Stimulated activated CD4-positive, alpha-beta T cell treated with anti-CD3 and anti-CD28 coated beads, TNF-alpha, amount 100 ng/mL, for 24 hours (primary cell): Measurements from ENCODE around the gene THSD4.
"Not testable (repeated sequence)": the region's sequence is repeated elsewhere in the genome, so short reads cannot be mapped to it uniquely, and the experiment has no call there.

ENCODE experiments used
- DNase-seq, 3 experiments: peaks; one replicate each; pipeline ENCODE4 v3.0.0-alpha.2; 2020; ENCODE audit warnings: low read depth in 3 of 3

Gene THSD4

DNA sequence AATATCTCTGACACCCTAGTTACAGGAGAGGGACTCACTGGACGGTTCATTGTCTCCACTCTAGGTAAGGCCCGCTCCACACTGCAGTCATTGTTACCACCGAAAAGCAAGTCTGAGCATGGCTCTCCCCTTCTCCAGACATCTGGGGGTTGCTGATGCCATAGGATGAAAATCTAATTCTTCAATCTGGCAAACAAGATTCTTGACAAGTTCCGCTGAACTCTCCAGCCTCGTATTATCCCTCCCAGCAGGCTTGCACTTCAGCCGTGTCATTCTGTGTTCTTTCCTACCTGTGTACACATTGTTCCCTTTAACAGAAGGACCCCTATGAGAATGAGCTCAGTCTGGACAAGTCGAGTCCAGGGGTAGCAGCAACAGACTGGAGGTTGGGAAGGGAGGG, 542.8 kb downstream of the THSD4 start:
- no peak for DNase-seq

DNA sequence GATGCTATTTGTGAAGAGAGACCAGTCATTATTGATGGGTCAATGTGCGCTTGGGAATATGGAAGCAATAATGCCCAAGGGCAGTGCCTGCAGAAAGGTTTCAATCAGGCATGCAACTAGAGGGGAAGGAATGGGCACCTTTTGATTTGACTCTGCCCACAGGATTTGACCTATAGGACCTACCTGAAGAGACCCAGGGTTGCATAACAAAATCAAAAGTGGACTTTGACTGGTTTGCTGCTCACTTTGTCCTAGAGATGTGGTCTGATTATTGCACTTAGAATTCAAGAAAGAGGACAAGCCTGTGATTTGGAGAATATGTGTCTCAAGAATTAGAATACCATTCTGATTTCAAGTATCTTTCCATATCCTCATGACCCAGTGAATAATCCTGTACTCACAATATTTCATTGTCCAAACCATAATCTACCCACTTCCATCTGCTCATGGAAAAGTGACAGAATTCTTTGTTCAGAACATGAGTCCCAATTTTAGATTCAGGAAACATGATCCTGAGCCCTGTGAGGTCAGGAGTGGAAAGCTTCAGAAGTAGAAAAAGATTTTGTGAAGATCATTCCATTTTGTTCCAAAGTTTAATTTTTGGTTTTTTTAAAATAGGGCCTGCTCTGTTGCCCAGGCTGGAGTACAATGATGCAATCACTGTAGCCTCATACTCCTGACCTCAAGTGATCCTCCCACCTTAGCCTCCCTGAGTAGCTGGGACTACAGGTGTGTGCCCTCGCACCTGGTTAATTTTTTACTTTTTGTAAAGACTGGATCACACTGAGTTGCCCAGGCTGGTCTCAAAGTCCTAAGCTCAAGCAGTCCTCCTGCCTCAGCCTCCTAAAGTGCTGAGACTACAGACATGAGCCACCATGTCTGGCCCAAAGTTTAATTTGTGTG, 543.8 kb downstream of the THSD4 start:
- DNase-seq, result no peak

DNA sequence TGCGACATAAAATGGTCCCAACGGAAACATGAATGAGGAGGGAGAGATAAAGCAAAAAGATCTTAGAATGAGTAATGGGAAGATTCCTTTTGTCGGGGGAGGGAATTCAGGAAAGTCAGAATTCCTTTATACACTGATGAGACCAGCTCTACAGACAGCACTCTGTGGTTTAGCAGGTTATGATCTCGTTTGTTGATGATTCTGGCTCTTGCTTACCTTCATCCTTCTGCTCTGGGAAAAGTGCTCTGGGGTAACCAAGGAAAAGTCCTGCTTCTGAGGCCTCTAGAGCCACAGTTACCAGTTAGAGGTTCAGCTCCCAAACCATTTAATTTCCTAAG, 544.4 kb downstream of the THSD4 start:
- no peak for DNase-seq

DNA sequence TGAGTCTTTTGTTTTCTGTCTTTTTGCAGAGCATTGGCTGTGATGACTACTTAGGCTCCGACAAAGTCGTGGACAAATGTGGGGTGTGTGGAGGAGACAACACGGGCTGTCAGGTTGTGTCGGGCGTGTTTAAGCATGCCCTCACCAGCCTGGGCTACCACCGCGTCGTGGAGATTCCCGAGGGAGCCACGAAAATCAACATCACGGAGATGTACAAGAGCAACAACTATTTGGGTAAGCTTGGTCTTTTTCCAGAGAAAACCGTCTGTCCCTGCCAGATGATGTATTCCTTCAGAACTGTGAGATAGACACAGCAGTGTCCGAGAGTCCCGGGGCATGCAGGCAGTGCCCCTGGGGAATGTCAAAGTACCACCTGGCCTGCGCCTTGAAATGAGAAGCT, 545.2 kb downstream of the THSD4 start:
- DNase-seq, result no peak

DNA sequence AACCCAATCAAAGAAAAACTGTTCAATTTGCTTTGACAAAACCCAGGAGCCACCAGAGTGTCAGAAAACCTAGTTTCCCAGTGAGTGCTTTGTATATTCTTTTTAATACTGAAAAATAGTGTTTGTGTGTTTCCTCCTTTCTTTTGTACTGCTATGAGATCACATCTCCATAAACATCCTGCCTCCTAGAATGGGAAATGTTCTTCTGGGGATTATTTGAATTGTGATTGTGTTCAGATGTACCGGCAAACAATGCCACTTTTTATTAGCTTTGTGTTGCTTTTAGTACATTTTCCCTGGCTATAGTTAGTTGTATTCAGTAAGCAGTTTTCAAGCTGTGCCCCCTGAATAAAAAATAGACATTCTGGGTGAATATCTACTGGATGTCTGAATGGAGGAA, 547.0 kb downstream of the THSD4 start:
- DNase-seq, result no peak

DNA sequence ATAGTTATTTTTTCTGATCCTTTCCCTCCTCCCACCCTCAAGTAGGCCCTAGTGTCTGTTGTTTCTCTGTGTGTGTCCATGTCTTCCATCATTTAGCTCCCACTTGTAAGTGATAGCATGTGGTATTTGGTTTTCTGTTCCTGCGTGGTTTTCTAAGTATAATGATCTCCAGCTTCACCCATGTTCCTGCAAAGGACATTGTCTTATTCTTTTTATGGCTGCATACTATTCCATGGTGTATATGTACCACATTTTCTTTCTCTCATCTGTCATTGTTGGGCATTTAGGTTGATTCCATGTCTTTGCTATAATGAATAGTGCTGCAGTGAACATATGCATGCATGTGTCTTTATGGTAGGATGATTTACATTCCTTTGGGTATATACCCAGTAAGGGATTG, 549.4 kb downstream of the THSD4 start:
- DNase-seq, result no peak

DNA sequence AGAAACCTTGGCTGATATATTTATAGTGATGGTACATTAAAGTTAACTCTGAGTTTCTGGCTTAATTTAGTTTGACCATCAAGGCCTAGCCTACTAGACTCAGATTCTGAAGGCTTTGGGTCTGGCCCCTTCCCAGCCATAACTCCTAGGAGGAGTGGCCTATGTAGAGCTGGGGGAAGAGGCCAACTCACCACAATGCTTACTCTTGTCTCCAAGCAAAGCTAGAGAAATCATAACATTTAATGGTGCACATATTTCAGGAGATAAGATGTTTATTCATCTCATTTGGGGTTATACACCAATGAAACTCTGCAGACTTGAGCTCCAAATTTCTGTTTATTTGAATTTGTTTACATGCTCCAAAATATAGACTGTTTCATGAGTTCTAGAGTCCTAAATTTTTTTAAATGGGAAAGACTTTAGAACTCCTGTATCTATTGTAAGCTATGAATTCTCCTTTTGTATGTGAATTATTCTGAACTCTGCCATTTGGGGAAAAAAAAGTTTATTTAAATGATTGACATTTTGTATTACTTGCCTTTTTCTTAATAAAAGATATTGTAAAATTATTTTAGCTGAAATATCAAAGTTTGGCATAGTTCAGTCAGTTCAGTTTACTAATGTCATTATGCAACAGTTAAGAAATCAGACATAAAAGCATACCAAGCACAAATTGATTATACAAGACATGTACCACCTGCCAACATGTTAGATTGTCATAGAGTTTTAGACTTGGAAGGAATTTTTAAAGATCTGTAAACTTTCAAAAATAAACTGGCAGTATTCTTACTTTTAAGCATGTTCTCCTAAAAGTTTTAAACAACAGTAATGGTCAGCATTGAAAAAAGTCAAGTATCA, 551.7 kb downstream of the THSD4 start:
- DNase-seq, result no peak

DNA sequence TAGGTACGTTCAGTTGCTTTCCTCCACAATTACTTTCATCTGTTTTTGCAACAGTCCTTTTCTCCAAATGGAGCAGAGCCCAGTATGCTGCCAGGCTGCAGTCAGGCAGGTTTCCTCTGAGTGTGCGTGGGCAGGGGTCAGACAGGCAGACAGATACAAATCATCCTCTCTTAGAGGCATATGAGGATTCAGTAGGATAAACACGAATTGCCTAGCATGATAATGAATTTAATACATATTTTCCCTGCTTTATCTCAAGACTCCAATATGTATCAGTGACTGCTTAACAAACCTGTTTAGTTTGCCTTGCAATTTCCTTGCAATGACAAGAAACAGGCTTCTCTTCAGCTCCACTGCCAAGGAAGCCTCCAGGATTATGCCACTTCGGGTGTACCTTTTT, 554.4 kb downstream of the THSD4 start:
- no peak for DNase-seq

DNA sequence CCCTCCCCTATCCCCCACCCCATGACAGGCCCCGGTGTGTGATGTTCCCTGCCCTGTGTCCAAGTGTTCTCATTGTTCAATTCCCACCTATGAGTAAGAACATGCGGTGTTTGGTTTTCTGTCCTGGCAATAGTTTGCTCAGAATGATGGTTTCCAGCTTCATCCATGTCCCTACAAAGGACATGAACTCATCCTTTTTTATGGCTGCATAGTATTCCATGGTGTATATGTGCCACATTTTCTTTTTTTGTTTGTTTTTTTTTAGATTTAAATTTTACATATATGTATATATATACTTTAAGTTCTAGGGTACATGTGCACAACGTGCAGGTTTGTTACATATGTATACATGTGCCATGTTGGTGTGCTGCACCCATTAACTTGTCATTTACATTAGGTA, 555.0 kb downstream of the THSD4 start:
- DNase-seq, result not testable (repeated sequence)

DNA sequence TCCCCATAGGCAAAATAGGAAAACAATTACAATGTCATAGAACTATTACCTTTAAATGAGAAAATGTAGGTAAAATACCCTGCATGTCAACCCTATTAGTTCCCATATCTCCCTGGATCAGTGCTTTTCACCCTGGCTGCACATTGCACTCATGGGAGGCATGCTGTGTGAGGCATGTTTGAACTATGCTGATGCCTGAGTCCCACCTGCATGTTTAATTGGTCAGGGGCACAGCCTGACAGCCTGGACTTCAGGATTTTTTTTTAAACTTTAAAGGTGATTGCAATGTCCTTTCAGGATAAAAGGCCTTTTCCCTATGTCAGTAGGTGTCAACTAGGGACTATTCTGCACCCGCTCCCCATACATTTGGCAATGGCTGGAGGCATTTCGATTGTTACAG, 559.1 kb downstream of the THSD4 start:
- DNase-seq, result no peak

DNA sequence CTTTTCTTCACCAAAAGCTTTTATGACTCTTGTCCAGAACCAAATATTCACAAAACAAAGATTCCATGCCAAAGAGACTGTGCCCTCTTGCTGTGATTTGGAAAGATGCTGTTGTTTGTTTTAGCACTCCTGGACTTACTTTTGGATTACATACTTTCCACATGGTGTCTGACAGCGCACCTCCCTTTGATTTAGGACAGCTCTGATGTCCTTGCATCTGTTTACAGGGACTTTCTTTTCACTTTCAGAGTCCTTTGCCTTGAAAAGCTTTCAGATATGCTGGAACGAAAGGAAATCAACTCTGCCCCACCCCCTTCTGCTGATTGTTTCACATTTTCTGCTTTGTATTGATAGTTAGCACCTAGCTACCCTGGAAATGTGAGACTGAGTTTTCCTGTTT, 562.1 kb downstream of the THSD4 start:
- DNase-seq, result no peak

DNA sequence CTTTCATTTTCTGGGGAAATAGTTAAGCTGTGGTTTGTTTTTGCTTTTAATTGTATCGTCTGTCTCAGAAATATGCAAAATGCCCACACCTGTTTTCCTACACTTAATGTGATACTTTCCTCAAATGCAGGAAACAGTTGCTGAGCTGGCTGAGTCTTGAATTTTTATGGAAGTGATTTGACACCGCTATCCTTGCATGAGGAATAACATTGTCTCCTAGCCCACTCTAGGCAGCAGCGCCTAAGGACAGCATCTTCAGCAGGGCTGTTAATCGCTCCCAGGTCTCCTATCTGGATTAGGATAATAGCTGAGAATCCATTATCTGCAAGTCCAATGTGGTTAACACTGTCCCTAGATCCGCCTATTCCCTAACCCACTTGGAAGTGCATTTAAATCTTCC, 562.5 kb downstream of the THSD4 start:
- no peak for DNase-seq

DNA sequence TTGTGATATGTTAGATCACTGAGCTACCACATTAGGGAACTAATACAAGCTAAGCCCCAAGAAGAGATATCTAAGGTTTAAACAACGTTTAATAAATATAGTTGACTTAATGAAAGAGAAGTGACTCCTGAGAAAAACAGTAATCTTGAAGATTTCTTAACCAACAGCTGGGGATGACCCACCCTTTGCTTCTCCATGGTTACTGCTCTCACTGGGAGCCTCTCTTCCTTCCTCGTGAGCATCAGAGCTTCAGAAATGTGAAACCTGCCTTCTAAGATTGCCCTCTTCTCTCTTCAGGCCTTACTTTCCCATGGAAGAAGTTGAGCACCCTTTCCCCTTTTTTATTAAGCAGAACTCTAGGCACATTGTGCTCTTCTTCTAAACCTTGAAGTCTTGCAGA, 562.9 kb downstream of the THSD4 start:
- DNase-seq, result no peak

DNA sequence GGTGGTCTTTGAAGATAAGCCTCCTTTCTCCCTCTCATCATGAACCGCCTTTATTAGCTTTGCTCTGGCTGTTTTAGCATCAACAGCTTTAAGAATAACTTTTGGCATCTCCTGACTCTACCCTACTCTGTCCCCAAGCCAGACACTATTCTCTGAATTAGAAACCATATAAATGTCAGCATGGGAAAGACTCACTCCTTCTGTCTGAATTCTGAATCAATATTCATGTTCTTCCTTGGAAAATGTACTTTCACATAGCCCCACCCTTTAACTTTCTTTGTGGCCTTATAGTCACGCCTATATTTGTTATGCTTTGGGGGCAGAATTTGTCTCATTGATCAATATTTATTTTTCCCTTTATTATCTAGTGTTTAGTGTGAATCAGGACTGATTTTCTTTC, 563.3 kb downstream of the THSD4 start:
- no peak for DNase-seq

DNA sequence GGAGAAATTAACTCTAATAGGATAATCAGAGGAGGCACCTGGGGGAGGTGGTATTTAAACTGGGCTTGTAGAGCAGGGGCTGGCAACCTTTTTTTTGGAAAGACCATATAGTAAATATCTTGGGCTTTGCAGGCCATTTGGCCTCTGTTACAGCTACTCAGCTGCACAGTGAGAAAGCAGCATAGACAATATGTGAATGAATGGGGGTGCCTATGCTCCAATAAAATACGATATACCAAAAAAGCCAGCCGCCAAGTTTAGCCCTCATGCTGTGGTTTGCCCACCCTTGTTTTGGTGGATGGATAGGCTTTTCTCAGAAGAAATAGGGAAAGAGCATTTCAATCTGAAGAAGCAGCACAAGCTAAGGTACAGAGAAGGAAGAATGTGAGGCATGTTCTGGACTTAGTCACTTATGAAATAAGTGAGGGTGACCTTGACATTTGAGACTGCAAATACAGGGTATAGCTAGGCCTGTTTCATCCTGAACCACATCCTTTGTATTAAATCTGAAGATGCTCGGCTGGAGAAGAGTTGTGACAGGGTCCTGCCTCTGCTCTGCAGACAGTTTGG, 564.0 kb downstream of the THSD4 start:
- no peak for DNase-seq

DNA sequence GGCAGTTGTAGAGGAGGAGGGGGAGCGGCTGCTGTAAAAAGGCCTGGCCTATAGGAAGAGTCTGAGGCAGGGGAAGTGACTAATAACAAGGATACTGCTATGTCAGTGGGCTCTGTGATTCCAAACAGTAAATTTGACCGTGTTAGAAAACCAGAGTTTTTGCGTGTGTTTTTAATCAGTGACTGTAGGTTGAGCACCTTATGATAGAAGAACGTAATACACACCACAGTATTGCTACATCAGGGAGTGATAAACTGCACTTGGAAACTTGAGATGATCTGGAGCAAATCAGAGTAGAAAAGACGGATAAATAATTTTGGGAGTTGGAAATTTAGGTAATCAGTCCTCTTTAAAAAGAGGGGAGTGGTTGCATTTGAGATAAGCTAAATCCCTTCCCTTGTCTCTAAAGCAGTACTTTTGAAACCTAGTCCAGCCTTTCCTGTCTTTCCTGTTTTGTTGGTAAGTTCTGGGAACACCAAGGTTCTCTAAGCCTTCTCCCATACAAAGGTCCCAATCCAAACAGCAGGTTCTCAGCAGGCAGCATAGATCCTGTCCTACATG, 564.6 kb downstream of the THSD4 start:
- no peak for DNase-seq

DNA sequence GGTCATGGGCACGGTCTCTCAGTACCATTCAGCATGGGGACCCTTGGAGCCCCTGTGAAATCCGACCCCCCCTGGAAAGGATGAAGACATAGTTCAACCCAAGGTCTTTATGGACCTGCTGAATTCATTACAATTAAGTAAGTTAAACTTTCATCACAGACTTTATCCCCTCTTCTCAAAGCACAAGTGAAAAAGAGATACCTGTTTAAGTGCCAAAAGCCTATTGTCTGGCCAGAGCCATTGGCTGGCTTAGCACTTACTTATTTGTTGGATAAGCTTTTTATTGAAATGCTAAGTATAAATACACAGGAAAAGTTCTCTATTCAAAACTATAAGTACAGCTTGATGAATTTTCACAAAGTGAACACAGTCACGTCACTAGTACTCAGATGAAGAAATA, 566.7 kb downstream of the THSD4 start:
- no peak for DNase-seq

DNA sequence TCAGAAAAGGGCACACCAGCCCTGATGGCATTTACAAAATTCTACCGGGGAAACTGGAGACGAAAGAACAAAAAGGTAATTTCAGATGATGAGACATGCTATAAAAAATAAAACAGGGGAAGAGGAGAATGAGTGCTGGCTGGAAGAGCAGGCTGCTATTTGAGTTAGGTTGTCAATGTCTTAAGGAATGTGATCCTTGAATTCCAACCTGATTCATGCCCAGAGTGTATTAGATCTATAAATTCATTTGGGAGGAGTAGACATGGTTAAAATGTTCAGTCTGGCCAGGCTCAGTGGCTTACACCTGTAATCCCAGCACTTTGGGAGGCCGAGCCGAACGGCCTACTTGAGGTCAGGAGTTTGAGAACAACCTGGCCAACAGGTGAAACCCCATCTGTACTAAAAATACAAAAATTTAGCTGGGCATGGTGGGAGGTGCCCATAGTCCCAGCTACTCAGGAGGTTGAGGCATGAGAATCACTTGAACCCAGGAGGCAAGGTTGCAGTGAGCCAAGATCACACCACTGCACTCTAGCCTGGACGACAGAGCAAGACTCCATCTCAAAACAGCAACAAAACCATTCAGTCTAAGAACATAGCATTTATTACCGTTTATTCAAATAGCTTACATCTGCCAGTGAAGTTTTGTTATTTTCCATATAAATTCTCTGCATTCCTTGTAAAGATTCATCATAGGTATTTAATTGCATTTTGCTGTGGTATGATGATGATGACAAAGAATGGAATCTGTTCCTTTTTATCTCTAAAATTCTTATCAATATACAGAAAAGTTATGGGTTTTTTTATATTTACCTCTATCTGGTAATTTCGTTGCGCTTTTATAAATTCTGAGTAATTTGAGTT, 568.4 kb downstream of the THSD4 start:
- no peak for DNase-seq

DNA sequence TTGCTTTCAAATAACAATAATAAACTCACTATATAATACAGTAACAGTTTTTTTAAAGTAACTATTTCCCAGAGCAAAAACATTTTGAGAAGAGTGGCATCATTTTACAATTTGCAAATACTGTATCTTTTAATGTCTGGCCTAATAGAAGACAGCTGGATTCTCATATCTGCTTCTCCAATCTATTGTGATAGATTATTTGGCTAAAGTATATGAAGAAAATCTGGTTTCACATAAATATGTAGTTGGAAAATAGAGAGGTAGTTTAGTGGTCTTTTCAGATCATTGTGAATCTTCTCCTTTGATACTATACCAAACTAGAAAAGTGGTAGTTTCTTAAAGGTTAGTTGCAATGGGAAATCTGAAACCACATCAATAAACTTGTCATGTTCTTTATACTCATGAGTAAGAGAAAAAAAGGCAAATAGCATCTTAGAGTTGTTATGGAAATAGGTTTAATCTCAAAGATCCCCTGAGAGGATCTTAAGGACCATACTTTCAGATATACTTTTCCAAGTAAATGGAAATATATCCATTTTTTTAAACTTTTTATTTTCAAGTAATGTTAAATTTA, 570.2 kb downstream of the THSD4 start:
- DNase-seq, result no peak

DNA sequence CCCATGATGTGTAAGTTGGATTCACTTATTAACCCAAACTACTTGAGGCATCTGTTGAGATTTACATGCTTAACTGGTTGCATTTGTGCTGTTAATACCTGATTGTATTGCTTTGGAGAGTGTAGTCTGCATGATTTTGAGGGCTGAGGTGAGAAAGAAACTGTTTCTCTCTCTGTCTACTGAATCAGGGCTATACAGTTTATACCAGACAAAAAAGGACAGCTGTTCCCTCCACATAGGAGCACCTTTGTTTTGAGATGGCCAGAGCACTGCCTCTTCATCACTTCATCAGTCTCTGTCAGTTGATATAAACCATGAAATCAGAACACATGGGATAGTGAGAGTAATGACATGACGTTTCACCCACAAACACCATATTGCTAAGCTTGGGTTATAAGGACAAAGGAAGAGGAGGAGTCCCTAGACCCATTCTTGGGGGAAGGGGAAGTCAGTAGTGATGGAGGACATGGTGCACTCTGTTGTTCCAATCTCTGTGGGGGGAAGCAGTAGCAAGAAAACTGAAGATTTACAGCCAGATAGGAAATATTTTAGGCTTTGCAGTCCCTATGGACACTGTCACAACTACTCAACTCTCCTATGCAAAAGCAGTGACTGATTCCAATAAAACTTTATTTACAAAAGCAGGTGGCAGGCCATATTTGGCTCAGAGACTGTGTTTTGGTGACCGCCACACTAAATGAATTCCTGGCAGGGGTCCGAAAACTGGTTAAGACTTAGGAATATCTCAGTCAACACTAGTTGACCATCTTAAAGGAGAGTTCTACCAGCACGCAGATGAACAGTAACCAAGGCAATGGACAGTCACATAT, 571.2 kb downstream of the THSD4 start:
- no peak for DNase-seq
